Measurements from ENCODE around the gene MAPKBP1.

MAPKBP1 gene

DNA sequence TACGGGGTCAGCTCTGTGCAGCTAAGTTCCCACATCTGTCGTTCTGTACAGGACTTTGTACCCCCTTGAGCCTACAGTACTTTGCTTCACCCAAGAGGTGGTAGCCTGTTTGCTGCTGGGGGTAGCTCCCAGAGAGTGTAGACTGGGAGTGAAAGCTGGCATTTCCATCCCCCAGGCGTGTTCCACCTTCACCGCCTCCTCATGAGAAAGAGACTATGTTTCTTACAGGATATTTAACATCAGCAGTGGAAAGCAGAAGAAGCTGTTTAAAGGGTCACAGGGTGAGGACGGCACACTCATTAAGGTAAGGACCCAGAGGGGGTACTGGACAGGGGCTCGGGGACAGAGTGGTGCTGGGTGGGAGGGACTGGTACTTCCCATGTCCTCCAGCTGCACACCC is 43.5 kb downstream of the MAPKBP1 start:
- TF ChIP-seq, protein P1, sequence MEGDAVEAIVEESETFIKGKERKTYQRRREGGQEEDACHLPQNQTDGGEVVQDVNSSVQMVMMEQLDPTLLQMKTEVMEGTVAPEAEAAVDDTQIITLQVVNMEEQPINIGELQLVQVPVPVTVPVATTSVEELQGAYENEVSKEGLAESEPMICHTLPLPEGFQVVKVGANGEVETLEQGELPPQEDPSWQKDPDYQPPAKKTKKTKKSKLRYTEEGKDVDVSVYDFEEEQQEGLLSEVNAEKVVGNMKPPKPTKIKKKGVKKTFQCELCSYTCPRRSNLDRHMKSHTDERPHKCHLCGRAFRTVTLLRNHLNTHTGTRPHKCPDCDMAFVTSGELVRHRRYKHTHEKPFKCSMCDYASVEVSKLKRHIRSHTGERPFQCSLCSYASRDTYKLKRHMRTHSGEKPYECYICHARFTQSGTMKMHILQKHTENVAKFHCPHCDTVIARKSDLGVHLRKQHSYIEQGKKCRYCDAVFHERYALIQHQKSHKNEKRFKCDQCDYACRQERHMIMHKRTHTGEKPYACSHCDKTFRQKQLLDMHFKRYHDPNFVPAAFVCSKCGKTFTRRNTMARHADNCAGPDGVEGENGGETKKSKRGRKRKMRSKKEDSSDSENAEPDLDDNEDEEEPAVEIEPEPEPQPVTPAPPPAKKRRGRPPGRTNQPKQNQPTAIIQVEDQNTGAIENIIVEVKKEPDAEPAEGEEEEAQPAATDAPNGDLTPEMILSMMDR (IDR thresholded peaks at IDR 0.05; ENCODE audit: low read depth, low read length) = no peak
- no peak overlapping the region for H3K4me3 ChIP-seq (replicated peaks in 1 of 2; ENCODE audit: low read depth in 2 of 2, low read length in 2 of 2)
- DNase-seq (ENCODE audit: low read depth in 2 of 2) = no peak

DNA sequence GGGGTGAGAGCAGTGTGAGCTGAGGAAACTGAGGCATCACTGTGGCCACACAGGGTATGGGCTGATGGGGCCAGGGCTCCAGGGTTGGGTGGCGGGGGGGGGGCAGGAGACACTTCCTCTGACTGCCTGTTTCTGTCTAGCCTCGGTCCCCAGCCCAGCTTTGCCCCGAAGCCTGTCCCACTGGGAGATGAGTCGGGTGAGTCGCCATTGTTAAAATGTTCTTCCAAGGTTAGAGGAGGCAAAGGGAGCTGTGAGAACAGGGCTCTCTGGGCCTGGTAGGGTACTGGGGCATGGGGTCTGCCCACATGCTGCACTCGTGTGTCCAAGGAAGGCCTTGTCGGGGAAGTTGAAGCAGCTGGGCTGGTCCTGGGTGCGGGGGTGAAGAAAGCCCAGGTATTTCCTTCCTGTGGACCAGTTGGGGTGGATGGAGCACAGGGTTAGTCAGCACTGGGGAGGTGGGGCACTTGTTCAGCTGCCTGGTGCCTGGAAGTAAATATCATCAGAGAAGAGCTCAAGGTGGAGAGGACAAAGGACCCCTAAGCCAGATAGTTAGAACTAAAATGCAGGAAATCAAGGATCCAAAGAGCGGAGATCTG is 45.3 kb downstream of the MAPKBP1 start:
- TF ChIP-seq, protein P1 (IDR thresholded peaks at IDR 0.05; ENCODE audit: low read depth, low read length) = no peak
- H3K4me3 ChIP-seq (replicated peaks in 1 of 2; ENCODE audit: low read depth in 2 of 2, low read length in 2 of 2) = no peak overlapping the region
- DNase-seq (ENCODE audit: low read depth in 2 of 2) = no peak

DNA sequence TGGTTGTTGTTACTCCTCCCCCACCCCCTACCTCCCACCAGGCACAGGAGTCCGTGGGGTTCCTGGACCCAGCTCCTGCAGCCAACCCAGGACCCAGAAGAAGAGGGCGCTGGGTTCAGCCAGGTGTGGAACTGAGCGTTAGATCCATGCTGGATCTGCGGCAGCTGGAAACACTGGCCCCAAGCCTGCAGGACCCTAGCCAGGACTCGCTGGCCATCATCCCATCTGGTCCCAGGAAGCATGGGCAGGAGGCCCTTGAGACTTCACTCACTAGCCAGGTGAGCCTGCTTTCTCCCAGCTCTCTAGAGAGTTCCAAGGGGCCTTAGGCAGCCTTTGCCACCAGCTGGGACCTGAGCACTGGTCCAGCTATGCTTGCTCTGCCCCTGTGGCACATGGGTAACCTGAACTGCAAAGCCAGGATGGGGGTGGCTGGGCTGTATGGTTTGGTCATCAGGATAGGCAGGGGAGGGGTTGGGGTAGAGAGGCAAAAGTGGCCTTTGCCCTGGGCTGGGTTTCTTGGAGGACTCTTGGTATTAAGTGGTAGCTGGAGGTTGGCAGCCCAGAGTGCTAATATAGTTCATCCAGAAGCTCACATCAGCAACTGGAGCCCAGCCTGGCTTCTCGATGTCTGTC is 46.6 kb downstream of the MAPKBP1 start:
- H3K4me3 ChIP-seq (replicated peaks in 1 of 2; ENCODE audit: low read depth in 2 of 2, low read length in 2 of 2) = no peak overlapping the region
- no peak for DNase-seq (ENCODE audit: low read depth in 2 of 2)
- TF ChIP-seq, protein P1 (IDR thresholded peaks at IDR 0.05; ENCODE audit: low read depth, low read length) = no peak

DNA sequence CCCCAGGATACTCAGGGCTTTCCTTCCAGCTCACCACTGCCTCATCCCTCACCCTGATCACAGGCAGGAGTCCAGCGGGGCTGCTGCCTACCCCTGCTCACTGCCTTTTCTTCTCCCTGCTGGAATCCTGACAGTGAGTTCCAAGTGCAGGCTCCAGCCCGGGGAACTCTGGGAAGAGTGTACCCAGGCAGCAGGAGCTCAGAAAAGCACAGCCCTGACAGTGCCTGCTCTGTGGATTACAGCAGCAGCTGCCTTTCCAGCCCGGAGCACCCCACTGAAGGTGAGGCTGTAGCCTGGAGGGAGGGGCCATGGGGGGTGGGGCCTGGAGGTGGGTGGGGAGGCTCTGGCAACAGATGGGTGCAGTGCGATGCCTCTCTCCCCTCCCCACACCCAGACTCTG is 47.5 kb downstream of the MAPKBP1 start:
- TF ChIP-seq, protein P1 (IDR thresholded peaks at IDR 0.05; ENCODE audit: low read depth, low read length) = no peak
- H3K4me3 ChIP-seq (replicated peaks in 1 of 2; ENCODE audit: low read depth in 2 of 2, low read length in 2 of 2) = no peak overlapping the region
- no peak for DNase-seq (ENCODE audit: low read depth in 2 of 2)

DNA sequence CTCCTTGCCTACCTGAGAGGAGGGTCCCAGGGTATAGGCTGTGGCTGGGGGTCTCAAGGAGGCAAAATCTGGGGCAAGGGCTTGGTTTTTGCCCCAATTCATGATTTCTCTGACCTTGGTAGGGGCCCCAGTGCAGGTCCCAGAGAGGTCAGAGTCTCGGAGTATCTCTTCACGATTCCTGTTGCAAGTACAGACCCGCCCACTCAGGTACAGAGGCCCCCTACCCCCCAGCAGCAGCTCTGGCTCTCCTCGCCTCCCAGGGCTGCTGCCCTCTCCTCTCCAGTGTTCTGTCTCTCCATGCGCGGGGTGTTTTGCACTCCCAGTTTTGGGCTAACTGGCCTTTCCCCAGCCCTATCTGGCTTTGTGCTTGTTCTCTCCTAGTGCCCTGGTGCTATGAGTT is 48.2 kb downstream of the MAPKBP1 start:
- DNase-seq (ENCODE audit: low read depth in 2 of 2) = no peak
- H3K4me3 ChIP-seq (replicated peaks in 1 of 2; ENCODE audit: low read depth in 2 of 2, low read length in 2 of 2) = no peak overlapping the region
- TF ChIP-seq, protein P1 (IDR thresholded peaks at IDR 0.05; ENCODE audit: low read depth, low read length) = no peak

DNA sequence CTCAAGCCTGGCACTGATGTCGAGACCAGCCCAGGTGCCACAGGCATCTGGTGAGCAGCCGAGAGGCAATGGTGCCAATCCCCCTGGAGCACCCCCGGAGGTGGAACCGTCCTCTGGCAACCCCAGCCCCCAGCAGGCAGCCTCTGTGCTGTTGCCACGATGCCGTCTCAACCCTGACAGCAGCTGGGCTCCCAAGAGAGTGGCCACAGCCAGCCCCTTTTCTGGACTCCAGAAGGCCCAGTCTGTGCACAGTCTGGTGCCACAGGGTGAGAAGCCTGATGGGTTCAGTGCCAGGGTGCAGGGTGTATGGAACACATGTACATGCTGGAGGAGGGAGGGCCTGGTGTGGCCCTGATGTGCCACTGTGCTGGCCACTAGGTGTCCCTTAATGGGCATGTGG is 48.7 kb downstream of the MAPKBP1 start:
- TF ChIP-seq, protein P1 (IDR thresholded peaks at IDR 0.05; ENCODE audit: low read depth, low read length) = no peak
- no peak overlapping the region for H3K4me3 ChIP-seq (replicated peaks in 1 of 2; ENCODE audit: low read depth in 2 of 2, low read length in 2 of 2)
- no peak for DNase-seq (ENCODE audit: low read depth in 2 of 2)

DNA sequence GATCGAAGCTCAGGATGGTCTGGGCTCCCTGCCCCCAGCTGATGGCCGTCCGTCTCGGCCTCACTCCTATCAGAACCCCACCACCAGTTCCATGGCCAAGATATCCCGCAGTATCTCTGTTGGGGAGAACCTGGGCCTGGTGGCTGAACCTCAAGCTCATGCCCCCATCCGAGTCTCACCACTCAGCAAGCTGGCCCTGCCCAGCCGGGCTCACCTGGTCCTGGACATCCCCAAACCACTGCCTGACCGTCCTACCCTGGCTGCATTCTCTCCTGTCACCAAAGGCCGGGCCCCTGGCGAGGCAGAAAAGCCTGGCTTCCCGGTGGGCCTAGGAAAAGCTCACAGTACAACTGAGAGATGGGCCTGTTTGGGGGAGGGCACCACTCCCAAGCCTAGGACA is 49.2 kb downstream of the MAPKBP1 start:
- no peak for DNase-seq (ENCODE audit: low read depth in 2 of 2)
- no peak overlapping the region for H3K4me3 ChIP-seq (replicated peaks in 1 of 2; ENCODE audit: low read depth in 2 of 2, low read length in 2 of 2)
- TF ChIP-seq, protein P1 (IDR thresholded peaks at IDR 0.05; ENCODE audit: low read depth, low read length) = no peak
